Esophagus (tissue), 2 donors: Measurements from ENCODE around the gene CAPG. TPM values are rescaled to one million over a fixed set of nuclear protein-coding genes. Genes with fewer than 3 reads are reported as not detected.

Source experiments
- H3K27ac ChIP-seq, 2 donors: one replicate each; pipeline ENCODE4 v1.5.1; 2013; ENCODE audit warnings: low read depth in 2 of 2, mild to moderate bottlenecking in 2 of 2, inconsistent platforms in 1 of 2, low read length in 1 of 2, moderate library complexity in 1 of 2
- H3K27me3 ChIP-seq, 2 donors: one replicate each; pipeline ENCODE4 v1.6.1; 2013; ENCODE audit warnings: low read length in 2 of 2, control low read depth in 1 of 2, mild to moderate bottlenecking in 1 of 2; ENCODE audit not compliant: insufficient read depth in 2 of 2, control insufficient read depth in 1 of 2
- H3K36me3 ChIP-seq, 2 donors: one replicate each; pipeline ENCODE4 v1.6.1; 2013; ENCODE audit warnings: low read length in 1 of 2; ENCODE audit not compliant: control insufficient read depth in 2 of 2, insufficient read depth in 2 of 2
- H3K4me1 ChIP-seq, 2 donors: one replicate each; pipeline ENCODE4 v1.6.1; 2013; ENCODE audit warnings: low read length in 1 of 2; ENCODE audit not compliant: control insufficient read depth in 2 of 2, insufficient read depth in 2 of 2
- H3K4me3 ChIP-seq, 2 donors: one replicate each; pipeline ENCODE4 v1.5.1; 2013; ENCODE audit warnings: low read length in 2 of 2, mild to moderate bottlenecking in 2 of 2, low read depth in 1 of 2, moderate library complexity in 1 of 2
- H3K9me3 ChIP-seq, 2 donors: one replicate each; pipeline ENCODE4 v1.6.1; 2013; ENCODE audit warnings: mild to moderate bottlenecking in 2 of 2, low read depth in 1 of 2, low read length in 1 of 2, moderate library complexity in 1 of 2; ENCODE audit not compliant: control insufficient read depth in 2 of 2, insufficient read depth in 1 of 2
- WGBS, 2 donors: extraction: QIAGEN DNeasy Blood & Tissue Kit; methylation state at CpG; one replicate each; pipeline ENCODE4 v1.1.7; 2013; 5-methylcytosine and 5-hydroxymethylcytosine counted together
- polyA plus RNA-seq, 2 donors: library from polyadenylated mRNA; stranded (reverse); fragments of 200-250 nt; gene quantifications; one replicate each; pipeline ENCODE4 v1.2.3, GENCODE V29; 2013
- donor health status: healthy with polysubstance abuse.
- donor health status: Bipolar disorder and iron deficiency.

The CAPG gene
- polyA plus RNA-seq, 2 donors = 273 to 297 TPM

GRCh38 chr2:85399183-85399455 lies 11.0 kb downstream of the CAPG start:
- peaks cover 7 to 47% of the 10 kb centered on the region in 2 donors for H3K36me3 ChIP-seq

GRCh38 chr2:85398426-85399182 lies 11.6 kb downstream of the CAPG start:
- Histone ChIP-seq H3K9me3 (no peaks in the 10 kb centered on the region), H3K36me3 (peaks cover 7 to 48% of the 10 kb centered on the region in 2 donors), H3K4me3 (no peak overlapping the region), H3K4me1 (peaks cover 5 to 13% of the 10 kb centered on the region in 2 donors), H3K27me3 (no peaks in the 10 kb centered on the region), H3K27ac (peak overlapping the region in 1 of 2 donors; percentile 67)
- 86 to 88% methylated on average over 8 of the region's 8 CpGs for WGBS, 2 donors

More at GRCh38 chr2:85399183-85399455, 11.0 kb downstream of the CAPG start:
- no peak overlapping the region for H3K27ac ChIP-seq
- H3K9me3 ChIP-seq = no peaks in the 10 kb centered on the region
- H3K4me1 ChIP-seq = peaks cover 5 to 12% of the 10 kb centered on the region in 2 donors
- WGBS, 2 donors = 92 to 95% methylated on average over 8 of the region's 8 CpGs
- no peaks in the 10 kb centered on the region for H3K27me3 ChIP-seq
- H3K4me3 ChIP-seq = no peak overlapping the region

GRCh38 chr2:85397925-85398331 lies 12.2 kb downstream of the CAPG start:
- peaks cover 7 to 48% of the 10 kb centered on the region in 2 donors for H3K36me3 ChIP-seq
- WGBS, 2 donors = 48 to 70% methylated on average over 4 of the region's 4 CpGs
- peaks cover 5 to 13% of the 10 kb centered on the region in 2 donors for H3K4me1 ChIP-seq
- peak overlapping the region; percentile 67 to 89 for H3K27ac ChIP-seq
- no peaks in the 10 kb centered on the region for H3K9me3 ChIP-seq
- no peaks in the 10 kb centered on the region for H3K27me3 ChIP-seq
- H3K4me3 ChIP-seq = no peak overlapping the region

- H3K27ac ChIP-seq = peak overlapping the region; percentile 89 to 94
- H3K4me1 ChIP-seq = peaks cover 5 to 13% of the 10 kb centered on the region in 2 donors
- H3K36me3 ChIP-seq = peaks cover 7 to 51% of the 10 kb centered on the region in 2 donors
- no peak overlapping the region for H3K4me3 ChIP-seq
- H3K27me3 ChIP-seq = no peaks in the 10 kb centered on the region
- WGBS, 2 donors = 27 to 43% methylated on average over 5 of the region's 5 CpGs
- H3K9me3 ChIP-seq = no peaks in the 10 kb centered on the region
These were observed 13.4 kb downstream of the CAPG start for GRCh38 chr2:85396531-85397470.

GRCh38 chr2:85395912-85396475 lies 14.2 kb downstream of the CAPG start:
- H3K27ac ChIP-seq = peak overlapping the region; percentile 89 to 94

GRCh38 chr2:85394976-85395375 lies 15.2 kb downstream of the CAPG start:
- peaks cover 5 to 13% of the 10 kb centered on the region in 2 donors for H3K4me1 ChIP-seq
- 65 to 66% methylated on average over 6 of the region's 6 CpGs for WGBS, 2 donors
- H3K9me3 ChIP-seq = no peaks in the 10 kb centered on the region
- no peaks in the 10 kb centered on the region for H3K27me3 ChIP-seq
- H3K36me3 ChIP-seq = peaks cover 8 to 47% of the 10 kb centered on the region in 2 donors
- H3K4me3 ChIP-seq = no peak overlapping the region
- no peak overlapping the region for H3K27ac ChIP-seq

More at GRCh38 chr2:85395912-85396475, 14.2 kb downstream of the CAPG start:
- Histone ChIP-seq H3K4me1 (peaks cover 5 to 13% of the 10 kb centered on the region in 2 donors), H3K27me3 (no peaks in the 10 kb centered on the region), H3K36me3 (peaks cover 7 to 47% of the 10 kb centered on the region in 2 donors), H3K4me3 (no peak overlapping the region), H3K9me3 (no peaks in the 10 kb centered on the region)
- 80% methylated on average over 14 of the region's 14 CpGs for WGBS, 2 donors

- no peaks in the 10 kb centered on the region for H3K27me3 ChIP-seq
- no peak overlapping the region for H3K4me3 ChIP-seq
- WGBS, 2 donors = 62 to 73% methylated on average over 4 of the region's 4 CpGs
- H3K4me1 ChIP-seq = peaks cover 5 to 13% of the 10 kb centered on the region in 2 donors
- H3K9me3 ChIP-seq = no peaks in the 10 kb centered on the region
- no peak overlapping the region for H3K27ac ChIP-seq
- H3K36me3 ChIP-seq = peaks cover 8 to 51% of the 10 kb centered on the region in 2 donors
These were observed 15.9 kb downstream of the CAPG start for GRCh38 chr2:85394261-85394681.

- no peak overlapping the region for H3K27ac ChIP-seq
- H3K4me1 ChIP-seq = peaks cover 5 to 13% of the 10 kb centered on the region in 2 donors
- no peak overlapping the region for H3K4me3 ChIP-seq
- 64 to 80% methylated on average over 4 of the region's 4 CpGs for WGBS, 2 donors
- H3K9me3 ChIP-seq = no peaks in the 10 kb centered on the region
- peaks cover 5 to 50% of the 10 kb centered on the region in 2 donors for H3K36me3 ChIP-seq
- no peaks in the 10 kb centered on the region for H3K27me3 ChIP-seq
These were observed 16.3 kb downstream of the CAPG start for GRCh38 chr2:85393836-85394235.

- Histone ChIP-seq H3K9me3 (no peaks in the 10 kb centered on the region), H3K27me3 (no peaks in the 10 kb centered on the region), H3K36me3 (peaks cover 5 to 41% of the 10 kb centered on the region in 2 donors), H3K4me1 (peaks cover 0 to 12% of the 10 kb centered on the region in 2 donors), H3K4me3 (no peak overlapping the region), H3K27ac (no peak overlapping the region)
- WGBS, 2 donors = 83 to 87% methylated on average over 11 of the region's 11 CpGs
These were observed 19.1 kb downstream of the CAPG start for GRCh38 chr2:85390941-85391669.
